CD4-positive, alpha-beta T cell (primary cell): ENCODE measurements around the gene SP6. TPM values are rescaled to one million over a fixed set of nuclear protein-coding genes. Genes with fewer than 3 reads are reported as not detected.
A peak's percentile ranks its signal among the peaks of the same experiment; 100 is the strongest.

ENCODE experiments used
- ATAC-seq: fragments of 200-7000 bp; cut with Tn5 transposase; one replicate; pipeline ENCODE4 v1.10.0; 2022; ENCODE audit warnings: mild to moderate bottlenecking; ENCODE audit not compliant: poor library complexity
- CTCF ChIA-PET: fragments of 350-600 bp; sonication (Branson Sonifier 250); formaldehyde crosslinking; loops from one replicate; lab custom pipeline; 2021; ENCODE audit warnings: antibody characterized with exemption, inconsistent platforms; lab: Charles Lee
- POLR2A ChIA-PET: fragments of 350-600 bp; sonication (Branson Sonifier 250); formaldehyde crosslinking; loops from one replicate; lab custom pipeline; 2021; ENCODE audit warnings: antibody characterized with exemption, inconsistent platforms; lab: Charles Lee
- DNase-seq, 14 experiments: peaks; one replicate each; pipeline ENCODE4 v3.0.0-alpha.2; 2013 to 2020; ENCODE audit warnings: mixed read lengths in 2 of 14
- H3K27ac ChIP-seq, 2 donors: one replicate each; pipeline versions ENCODE4 v1.5.1 to v1.7.0; 2013; ENCODE audit warnings: low read length in 2 of 2, low read depth in 1 of 2, mild to moderate bottlenecking in 1 of 2
- H3K27me3 ChIP-seq, 2 experiments: 1 replicate in 1 of 2; 2 replicates in 1 of 2; pipeline versions ENCODE4 v1.6.1 to v1.7.0; 2013; ENCODE audit warnings: low read length in 2 of 2, control low read depth in 1 of 2, mild to moderate bottlenecking in 1 of 2, moderate library complexity in 1 of 2; ENCODE audit not compliant: insufficient read depth in 2 of 2, control insufficient read depth in 1 of 2
- H3K36me3 ChIP-seq: one replicate; pipeline ENCODE4 v1.6.1; 2013; ENCODE audit warnings: low read length, control low read depth; ENCODE audit not compliant: insufficient read depth
- H3K4me1 ChIP-seq: one replicate; pipeline ENCODE4 v1.6.1; 2013; ENCODE audit warnings: low read length, control low read depth; ENCODE audit not compliant: insufficient read depth
- H3K4me3 ChIP-seq: one replicate; pipeline ENCODE4 v1.5.1; 2013; ENCODE audit warnings: mild to moderate bottlenecking, low read length, moderate library complexity
- H3K9me3 ChIP-seq, 2 experiments: 1 replicate in 1 of 2; 2 replicates in 1 of 2; pipeline versions ENCODE4 v1.6.1 to v1.7.0; 2013; ENCODE audit warnings: low read length in 2 of 2, mild to moderate bottlenecking in 2 of 2, control low read depth in 1 of 2, moderate library complexity in 1 of 2; ENCODE audit not compliant: control insufficient read depth in 1 of 2, insufficient read depth in 1 of 2
- H3K27ac Mint-ChIP-seq: one replicate; pipeline ENCODE4 v1.8.0; 2020; ENCODE audit warnings: mixed read lengths
- H3K27me3 Mint-ChIP-seq: one replicate; pipeline ENCODE4 v1.8.0; 2021; ENCODE audit warnings: mixed read lengths
- H3K36me3 Mint-ChIP-seq: one replicate; pipeline ENCODE4 v1.8.0; 2021; ENCODE audit warnings: low read depth, mixed read lengths
- H3K4me1 Mint-ChIP-seq: one replicate; pipeline ENCODE4 v1.8.0; 2021; ENCODE audit warnings: low read depth, mixed read lengths
- H3K4me3 Mint-ChIP-seq: one replicate; pipeline ENCODE4 v1.8.0; 2020; ENCODE audit warnings: mild to moderate bottlenecking, mixed read lengths
- H3K9me3 Mint-ChIP-seq: one replicate; pipeline ENCODE4 v1.8.0; 2020; ENCODE audit warnings: mixed read lengths
- intact Hi-C, 2 experiments: fragments of 100-400 bp; cut with DNase I in 1 of 2; cut with micrococcal nuclease in 1 of 2; formaldehyde crosslinking; loops; one replicate each; pipeline versions ENCODE4 v1.15.1 to v1.9.0; 2023 to 2025; cut with DNase I, micrococcal nuclease
- total RNA-seq, 174 experiments: library from RNA in 2 of 174; stranded (reverse) in 2 of 174; gene quantifications; one replicate each; pipeline ENCODE4 v1.2.3 and lab custom pipeline; 2021 to 2026
- TF ChIP-seq, protein P1 (sequence below): fragments of 200-600 bp; IDR thresholded peaks from one replicate; pipeline ENCODE4 v1.8.0; 2022; ENCODE audit warnings: antibody characterized with exemption, mild to moderate bottlenecking

Gene SP6
- total RNA-seq, 2 experiments from 2014 or later: 0.17 to 0.27 TPM

DNA sequence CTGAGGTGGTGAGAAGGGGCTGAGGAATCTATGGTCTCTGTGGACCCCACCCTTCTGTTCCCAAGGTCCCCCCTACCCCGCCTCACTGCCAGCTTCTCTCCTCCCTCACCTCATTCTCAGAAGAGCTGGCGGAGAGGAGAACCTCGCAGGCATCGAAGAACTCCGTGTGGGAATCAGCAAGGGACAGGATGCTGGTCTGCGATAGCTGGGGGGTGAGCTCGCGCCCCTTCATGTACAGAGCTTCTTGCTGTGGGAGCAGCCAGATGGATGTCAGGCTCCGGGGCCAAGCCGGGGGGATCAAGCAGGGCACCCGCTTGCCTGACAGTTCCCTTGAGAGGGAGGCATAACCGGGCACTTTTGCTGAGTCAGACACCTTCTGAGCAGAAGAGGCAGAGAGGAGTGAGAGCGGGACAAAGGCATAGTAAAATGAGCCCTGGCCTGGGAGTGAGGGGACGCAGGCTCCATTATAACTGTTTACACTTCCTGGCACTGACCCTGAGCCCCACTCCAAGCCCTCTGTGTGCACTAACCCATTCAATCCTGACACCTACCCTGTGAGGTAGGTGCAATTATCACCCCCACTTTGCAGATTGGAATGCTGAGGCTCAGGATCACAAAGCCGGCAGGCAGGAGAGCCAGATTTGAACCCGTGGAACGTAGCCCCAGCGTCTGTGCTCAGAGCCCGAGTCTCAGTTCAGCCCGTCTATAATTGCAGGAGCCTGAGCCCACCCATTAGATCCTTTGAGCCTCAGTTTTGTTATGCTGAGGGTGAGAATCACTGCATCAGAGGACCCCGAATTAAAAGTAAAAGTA lies 35.7 kb downstream of the SP6 start:
- POLR2A ChIA-PET: interaction anchor here (0.6 to 0.9 kb wide), 2 partner anchors 18 to 80 kb away, joined by 3 to 4 read pairs; no protein-coding TSS in a partner anchor
- no peak overlapping the region for H3K4me3 Mint-ChIP-seq
- H3K27ac ChIP-seq: no peak overlapping the region
- no peaks in the 10 kb centered on the region for H3K9me3 Mint-ChIP-seq
- H3K27me3 Mint-ChIP-seq: no peaks in the 10 kb centered on the region
- TF ChIP-seq, protein P1, sequence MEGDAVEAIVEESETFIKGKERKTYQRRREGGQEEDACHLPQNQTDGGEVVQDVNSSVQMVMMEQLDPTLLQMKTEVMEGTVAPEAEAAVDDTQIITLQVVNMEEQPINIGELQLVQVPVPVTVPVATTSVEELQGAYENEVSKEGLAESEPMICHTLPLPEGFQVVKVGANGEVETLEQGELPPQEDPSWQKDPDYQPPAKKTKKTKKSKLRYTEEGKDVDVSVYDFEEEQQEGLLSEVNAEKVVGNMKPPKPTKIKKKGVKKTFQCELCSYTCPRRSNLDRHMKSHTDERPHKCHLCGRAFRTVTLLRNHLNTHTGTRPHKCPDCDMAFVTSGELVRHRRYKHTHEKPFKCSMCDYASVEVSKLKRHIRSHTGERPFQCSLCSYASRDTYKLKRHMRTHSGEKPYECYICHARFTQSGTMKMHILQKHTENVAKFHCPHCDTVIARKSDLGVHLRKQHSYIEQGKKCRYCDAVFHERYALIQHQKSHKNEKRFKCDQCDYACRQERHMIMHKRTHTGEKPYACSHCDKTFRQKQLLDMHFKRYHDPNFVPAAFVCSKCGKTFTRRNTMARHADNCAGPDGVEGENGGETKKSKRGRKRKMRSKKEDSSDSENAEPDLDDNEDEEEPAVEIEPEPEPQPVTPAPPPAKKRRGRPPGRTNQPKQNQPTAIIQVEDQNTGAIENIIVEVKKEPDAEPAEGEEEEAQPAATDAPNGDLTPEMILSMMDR: no peak
- peaks cover 86% of the 10 kb centered on the region for H3K36me3 ChIP-seq
- H3K27me3 ChIP-seq: no peaks in the 10 kb centered on the region
- H3K9me3 ChIP-seq: no peaks in the 10 kb centered on the region
- ATAC-seq (no peak), DNase-seq (no peak)
- CTCF ChIA-PET: no interaction called here
- intact Hi-C loops: no loop called here
- peaks cover 10% of the 10 kb centered on the region for H3K4me1 ChIP-seq
- H3K4me1 Mint-ChIP-seq: peaks cover 2% of the 10 kb centered on the region
- H3K27ac Mint-ChIP-seq: no peak overlapping the region
- H3K4me3 ChIP-seq: no peak overlapping the region
- peaks cover 83% of the 10 kb centered on the region for H3K36me3 Mint-ChIP-seq

DNA sequence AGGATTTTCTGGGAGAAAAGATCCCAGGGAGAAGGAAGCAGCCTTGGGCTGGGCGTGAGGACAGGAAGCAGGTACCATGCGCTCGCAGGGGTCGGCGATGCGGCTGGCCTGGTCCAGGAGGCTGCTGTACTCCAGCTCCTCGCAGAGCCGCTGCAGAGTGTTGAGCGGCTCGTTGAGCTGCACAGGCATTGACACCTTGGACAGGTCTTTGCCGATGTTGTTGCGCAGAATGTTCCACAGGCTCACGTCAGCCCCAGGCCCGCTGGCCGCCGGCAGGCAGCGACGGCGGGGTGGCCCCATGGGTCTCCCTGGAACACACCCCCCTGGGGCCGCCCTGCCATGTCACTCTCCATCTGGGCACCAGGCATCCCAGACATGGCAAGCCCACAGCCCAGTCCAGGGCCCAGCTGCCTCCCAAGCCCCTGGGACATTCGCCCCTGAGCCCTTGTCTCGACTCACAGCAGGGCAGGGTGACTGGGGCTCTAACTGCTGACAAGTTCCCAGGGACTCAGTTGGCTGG lies 37.4 kb downstream of the SP6 start:
- no peak for ATAC-seq
- ChIA-PET CTCF (no interaction called here), POLR2A (no interaction called here)
- no peak overlapping the region for H3K4me3 Mint-ChIP-seq
- H3K9me3 Mint-ChIP-seq: no peaks in the 10 kb centered on the region
- no peaks in the 10 kb centered on the region for H3K27me3 Mint-ChIP-seq
- H3K36me3 ChIP-seq: peaks cover 93% of the 10 kb centered on the region
- H3K9me3 ChIP-seq: no peaks in the 10 kb centered on the region
- H3K27ac Mint-ChIP-seq: no peak overlapping the region
- H3K27ac ChIP-seq: no peak overlapping the region
- H3K36me3 Mint-ChIP-seq: peaks cover 89% of the 10 kb centered on the region
- TF ChIP-seq, protein P1: no peak
- peak in 1 of 14 experiments; percentile 11 for DNase-seq
- intact Hi-C loops: no loop called here
- no peak overlapping the region for H3K4me3 ChIP-seq
- no peaks in the 10 kb centered on the region for H3K4me1 Mint-ChIP-seq
- no peaks in the 10 kb centered on the region for H3K27me3 ChIP-seq
- peaks cover 5% of the 10 kb centered on the region for H3K4me1 ChIP-seq

DNA sequence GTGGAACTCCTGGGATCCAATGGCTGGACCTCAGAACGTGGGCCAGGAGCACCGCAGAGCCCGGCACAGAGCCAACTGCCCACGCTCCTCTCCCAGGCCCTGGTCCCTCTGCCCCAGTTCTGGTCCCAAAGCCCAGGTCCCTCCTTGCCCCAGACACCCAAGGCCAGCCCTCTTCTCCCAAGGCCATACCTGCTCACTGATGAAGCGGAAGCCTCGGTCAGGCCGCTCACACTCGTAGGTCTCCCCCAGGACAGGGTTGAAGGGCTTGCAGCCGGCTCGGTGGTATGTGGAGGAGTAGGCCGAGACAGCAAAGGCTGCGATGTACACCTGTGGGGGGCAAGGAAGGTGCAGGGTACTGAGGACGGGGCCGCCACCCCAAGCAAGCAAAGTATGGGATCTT lies 37.9 kb downstream of the SP6 start:
- ATAC-seq (no peak), DNase-seq (peak in 1 of 14 experiments; percentile 12)
- no peak overlapping the region for H3K4me3 ChIP-seq
- POLR2A ChIA-PET: no interaction called here
- intact Hi-C loops: no loop called here
- H3K9me3 ChIP-seq: no peaks in the 10 kb centered on the region
- H3K27ac ChIP-seq: no peak overlapping the region
- Mint-ChIP-seq H3K4me3 (no peak overlapping the region), H3K9me3 (no peaks in the 10 kb centered on the region), H3K27me3 (no peaks in the 10 kb centered on the region), H3K4me1 (no peaks in the 10 kb centered on the region), H3K27ac (no peak overlapping the region), H3K36me3 (peaks cover 89% of the 10 kb centered on the region)
- no peaks in the 10 kb centered on the region for H3K27me3 ChIP-seq
- peaks cover 93% of the 10 kb centered on the region for H3K36me3 ChIP-seq
- peaks cover 5% of the 10 kb centered on the region for H3K4me1 ChIP-seq
- CTCF ChIA-PET: no interaction called here
- TF ChIP-seq, protein P1: no peak
